Trophoblast cell (in vitro differentiated cells and primary cell): Measurements from ENCODE around the gene NOP16.

Experiments
- DNase-seq, 2 donors: peaks; one replicate each; pipeline ENCODE4 v3.0.0-alpha.2; 2016
- H2AFZ ChIP-seq: 2 replicates; pipeline ENCODE4 v1.6.1; 2013; ENCODE audit warnings: low read length, moderate library complexity, mild to moderate bottlenecking; ENCODE audit not compliant: insufficient read depth, poor library complexity
- H2AK5ac ChIP-seq: 2 replicates; pipeline ENCODE4 v1.6.1; 2013; ENCODE audit warnings: mild to moderate bottlenecking, low read length
- H2BK120ac ChIP-seq: 2 replicates; pipeline ENCODE4 v1.6.1; 2013; ENCODE audit warnings: low read length, mild to moderate bottlenecking, moderate library complexity; ENCODE audit not compliant: insufficient read depth, poor library complexity
- H2BK12ac ChIP-seq: 2 replicates; pipeline ENCODE4 v1.6.1; 2013; ENCODE audit warnings: mild to moderate bottlenecking, low read length, moderate library complexity
- H2BK5ac ChIP-seq: 2 replicates; pipeline ENCODE4 v1.6.1; 2013; ENCODE audit warnings: low read length, low read depth, moderate library complexity, mild to moderate bottlenecking; ENCODE audit not compliant: poor library complexity
- H3K14ac ChIP-seq: 2 replicates; pipeline ENCODE4 v1.6.1; 2013; ENCODE audit warnings: mild to moderate bottlenecking, low read length
- H3K18ac ChIP-seq: 2 replicates; pipeline ENCODE4 v1.6.1; 2013; ENCODE audit warnings: mild to moderate bottlenecking, low read length
- H3K23ac ChIP-seq: 2 replicates; pipeline ENCODE4 v1.6.1; 2013; ENCODE audit warnings: low read length
- H3K27ac ChIP-seq: 2 replicates; pipeline ENCODE4 v1.5.1; 2013; ENCODE audit warnings: low read depth, mild to moderate bottlenecking, inconsistent platforms, low read length, moderate library complexity
- H3K27me3 ChIP-seq: 2 replicates; pipeline ENCODE4 v1.6.1; 2013; ENCODE audit warnings: inconsistent platforms, mild to moderate bottlenecking, low read length, moderate library complexity; ENCODE audit not compliant: insufficient read depth
- H3K36me3 ChIP-seq, 2 experiments: 1 replicate in 1 of 2; 2 replicates in 1 of 2; pipeline ENCODE4 v1.6.1; 2013; ENCODE audit warnings: low read length in 2 of 2, mild to moderate bottlenecking in 2 of 2, moderate library complexity in 1 of 2; ENCODE audit not compliant: insufficient read depth in 2 of 2, control insufficient read depth in 1 of 2
- H3K4ac ChIP-seq: 2 replicates; pipeline ENCODE4 v1.6.1; 2013; ENCODE audit warnings: low read depth, mild to moderate bottlenecking, low read length, moderate library complexity
- H3K4me1 ChIP-seq, 2 experiments: 1 replicate in 1 of 2; 2 replicates in 1 of 2; pipeline ENCODE4 v1.6.1; 2013; ENCODE audit warnings: low read length in 2 of 2, mild to moderate bottlenecking in 2 of 2, moderate library complexity in 1 of 2; ENCODE audit not compliant: insufficient read depth in 2 of 2, control insufficient read depth in 1 of 2
- H3K4me2 ChIP-seq: 2 replicates; pipeline ENCODE4 v1.6.1; 2013; ENCODE audit warnings: inconsistent platforms, mild to moderate bottlenecking, low read length, moderate library complexity
- H3K4me3 ChIP-seq: 2 replicates; pipeline ENCODE4 v1.5.1; 2013; ENCODE audit warnings: mild to moderate bottlenecking, low read depth, low read length, inconsistent platforms
- H3K79me1 ChIP-seq: one replicate; pipeline ENCODE4 v1.6.1; 2013; ENCODE audit warnings: low read length
- H3K79me2 ChIP-seq: 2 replicates; pipeline ENCODE4 v1.6.1; 2013; ENCODE audit warnings: low read length, mild to moderate bottlenecking; ENCODE audit not compliant: control insufficient read depth, insufficient read depth, poor library complexity
- H3K9ac ChIP-seq: 2 replicates; pipeline ENCODE4 v1.6.1; 2013; ENCODE audit warnings: mild to moderate bottlenecking, low read length
- H3K9me3 ChIP-seq: 2 replicates; pipeline ENCODE4 v1.6.1; 2013; ENCODE audit warnings: low read depth, mild to moderate bottlenecking, control low read depth, inconsistent platforms, low read length; ENCODE audit not compliant: insufficient read depth
- H4K12ac ChIP-seq: 2 replicates; pipeline ENCODE4 v1.6.1; 2013; ENCODE audit warnings: low read depth, mild to moderate bottlenecking, low read length, moderate library complexity
- H4K8ac ChIP-seq: 2 replicates; pipeline ENCODE4 v1.6.1; 2013; ENCODE audit warnings: low read depth, mild to moderate bottlenecking, low read length, moderate library complexity
- H4K91ac ChIP-seq: one replicate; pipeline ENCODE4 v1.6.1; 2013; ENCODE audit warnings: low read depth, mild to moderate bottlenecking, low read length, moderate library complexity
- WGBS: extraction: QIAGEN DNeasy Blood & Tissue Kit; methylation state at CpG from one replicate; pipeline ENCODE4 v1.1.7; 2013; ENCODE audit warnings: missing lambda C conversion rate; ENCODE audit not compliant: insufficient read length, insufficient coverage; ENCODE audit errors: extremely low coverage; 5-methylcytosine and 5-hydroxymethylcytosine counted together

Gene NOP16

DNA sequence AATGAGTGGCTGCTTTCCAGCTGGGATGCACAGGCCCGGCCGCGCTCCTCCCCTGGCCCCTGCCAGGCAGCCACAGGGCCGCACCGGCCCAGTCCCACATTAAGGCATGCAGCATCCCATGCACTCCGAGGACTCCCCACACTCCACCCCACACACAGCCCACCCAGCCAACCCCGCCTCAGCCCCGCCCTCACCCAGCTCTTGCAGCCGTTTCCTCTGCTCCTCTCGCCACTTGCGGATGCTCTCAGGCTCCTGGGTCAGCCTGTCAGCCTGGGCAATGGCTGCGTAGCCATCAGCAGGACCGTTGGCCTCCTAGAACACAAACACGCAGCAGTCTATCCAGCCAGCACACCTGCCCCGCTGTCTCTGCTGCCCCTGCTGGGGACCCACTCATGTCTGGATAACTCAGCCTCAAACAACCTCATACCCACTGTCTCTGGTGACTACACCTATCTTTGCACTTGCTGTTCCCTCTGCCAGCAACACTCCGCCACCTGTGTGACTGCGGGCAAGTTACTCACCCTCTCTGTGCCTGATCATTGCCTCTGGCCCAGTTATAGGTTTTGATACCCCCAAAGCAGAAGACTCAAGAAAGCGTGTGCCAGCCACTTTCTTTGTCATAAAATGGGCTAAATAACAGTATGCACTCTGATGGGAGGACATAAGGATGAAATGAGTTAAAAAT is 9.5 kb upstream of the NOP16 start:
- H4K91ac ChIP-seq = no peak overlapping the region
- H3K4me2 ChIP-seq = no peak overlapping the region
- H3K18ac ChIP-seq = no peak overlapping the region
- WGBS = no CpG with 5 or more reads among the region's 18 CpGs
- H3K14ac ChIP-seq = no peak overlapping the region
- no peak overlapping the region for H3K27ac ChIP-seq
- H3K79me2 ChIP-seq = no peaks in the 10 kb centered on the region
- no peak overlapping the region for H4K12ac ChIP-seq
- no peak overlapping the region for H2BK120ac ChIP-seq
- no peak overlapping the region for H2BK5ac ChIP-seq
- DNase-seq = no peak
- no peak overlapping the region for H3K9ac ChIP-seq
- no peak overlapping the region for H3K4ac ChIP-seq
- H3K4me1 ChIP-seq = peaks cover 5 to 11% of the 10 kb centered on the region in 2 experiments
- H2AFZ ChIP-seq = no peak overlapping the region
- H3K9me3 ChIP-seq = no peaks in the 10 kb centered on the region
- no peak overlapping the region for H2BK12ac ChIP-seq
- H4K8ac ChIP-seq = no peak overlapping the region
- no peak overlapping the region for H2AK5ac ChIP-seq
- peaks cover 2% of the 10 kb centered on the region for H3K79me1 ChIP-seq
- no peaks in the 10 kb centered on the region for H3K27me3 ChIP-seq
- H3K36me3 ChIP-seq = peaks cover 40 to 48% of the 10 kb centered on the region in 2 experiments
- no peak overlapping the region for H3K23ac ChIP-seq
- H3K4me3 ChIP-seq = no peak overlapping the region

- H3K4ac ChIP-seq = no peak overlapping the region
- no peak overlapping the region for H2AFZ ChIP-seq
- no peaks in the 10 kb centered on the region for H3K9me3 ChIP-seq
- no peak overlapping the region for H2BK120ac ChIP-seq
- H3K23ac ChIP-seq = no peak overlapping the region
- no peak for DNase-seq
- H3K36me3 ChIP-seq = peaks cover 46 to 59% of the 10 kb centered on the region in 2 experiments
- WGBS = no CpG with 5 or more reads among the region's 6 CpGs
- H3K4me3 ChIP-seq = no peak overlapping the region
- H4K8ac ChIP-seq = peak overlapping the region; percentile 59
- H2AK5ac ChIP-seq = no peak overlapping the region
- H3K79me2 ChIP-seq = no peaks in the 10 kb centered on the region
- H3K9ac ChIP-seq = no peak overlapping the region
- peak overlapping the region; percentile 26 for H2BK12ac ChIP-seq
- H3K27ac ChIP-seq = peak overlapping the region; percentile 28
- peaks cover 5 to 11% of the 10 kb centered on the region in 2 experiments for H3K4me1 ChIP-seq
- peak overlapping the region; percentile 51 for H3K18ac ChIP-seq
- H4K12ac ChIP-seq = no peak overlapping the region
- no peak overlapping the region for H2BK5ac ChIP-seq
- peak overlapping the region; percentile 50 for H4K91ac ChIP-seq
- no peaks in the 10 kb centered on the region for H3K27me3 ChIP-seq
- no peak overlapping the region for H3K14ac ChIP-seq
- H3K79me1 ChIP-seq = peaks cover 2% of the 10 kb centered on the region
- H3K4me2 ChIP-seq = no peak overlapping the region
Measured at GRCh38 chr5:176396330-176396729, 7.9 kb upstream of the NOP16 start.

DNA sequence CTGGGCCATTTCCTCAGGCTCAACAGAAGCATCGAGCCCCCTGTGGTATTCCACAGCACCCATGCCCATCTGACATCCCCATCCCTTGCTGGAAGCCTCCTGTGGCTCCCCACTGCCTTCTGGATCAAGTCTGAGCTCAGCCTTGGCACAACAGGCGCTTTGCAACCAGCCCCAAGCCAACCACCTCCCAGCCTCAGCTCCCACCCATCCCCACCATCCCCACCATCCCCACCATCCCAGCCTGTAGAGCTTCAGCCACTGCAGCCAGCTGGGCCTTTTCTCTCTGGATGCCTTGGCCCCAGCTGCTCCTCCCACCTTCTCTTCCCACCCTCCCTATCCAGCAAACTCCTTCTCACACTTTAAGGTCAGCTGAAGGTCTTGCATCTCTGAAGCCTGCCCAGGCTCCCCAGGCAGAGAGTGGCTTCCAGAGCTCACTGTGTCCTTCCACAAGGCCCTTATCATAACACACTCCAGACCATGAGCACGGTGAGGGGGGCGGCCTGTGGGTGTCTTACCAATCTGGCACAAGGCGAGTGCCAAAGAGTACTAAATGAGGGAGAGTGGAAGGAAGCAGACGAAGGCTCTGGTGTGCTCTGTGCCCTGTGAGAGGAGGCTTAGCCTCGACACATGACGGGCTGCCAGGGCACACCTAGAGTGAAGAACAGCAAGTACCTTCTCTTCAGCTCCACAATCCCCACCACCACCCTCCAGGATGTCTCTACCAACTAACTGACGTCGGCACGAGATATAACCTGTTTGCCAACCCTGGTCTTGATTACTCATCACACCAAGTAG is 6.7 kb upstream of the NOP16 start:
- Histone ChIP-seq H3K4me3 (no peak overlapping the region), H2AK5ac (no peak overlapping the region), H3K27me3 (no peaks in the 10 kb centered on the region), H3K4me1 (peaks cover 5 to 11% of the 10 kb centered on the region in 2 experiments), H3K36me3 (peaks cover 42 to 61% of the 10 kb centered on the region in 2 experiments), H3K18ac (no peak overlapping the region), H3K4me2 (no peak overlapping the region), H3K9ac (no peak overlapping the region), H2BK5ac (no peak overlapping the region), H4K91ac (no peak overlapping the region), H3K79me2 (no peaks in the 10 kb centered on the region), H2BK12ac (no peak overlapping the region), H3K4ac (no peak overlapping the region), H3K79me1 (peaks cover 2% of the 10 kb centered on the region), H3K27ac (no peak overlapping the region), H4K8ac (no peak overlapping the region), H2AFZ (no peak overlapping the region), H3K23ac (no peak overlapping the region), H3K14ac (no peak overlapping the region), H4K12ac (no peak overlapping the region), H3K9me3 (no peaks in the 10 kb centered on the region), H2BK120ac (no peak overlapping the region)
- no peak for DNase-seq
- no CpG with 5 or more reads among the region's 11 CpGs for WGBS

- DNase-seq = no peak
- no peaks in the 10 kb centered on the region for H3K27me3 ChIP-seq
- no peak overlapping the region for H3K14ac ChIP-seq
- H3K4me3 ChIP-seq = no peak overlapping the region
- no peak overlapping the region for H3K23ac ChIP-seq
- no peak overlapping the region for H3K4ac ChIP-seq
- H3K79me1 ChIP-seq = peaks cover 4% of the 10 kb centered on the region
- no peak overlapping the region for H2BK120ac ChIP-seq
- H3K9ac ChIP-seq = no peak overlapping the region
- peaks cover 42 to 60% of the 10 kb centered on the region in 2 experiments for H3K36me3 ChIP-seq
- H2AK5ac ChIP-seq = no peak overlapping the region
- no peak overlapping the region for H3K18ac ChIP-seq
- no peak overlapping the region for H2AFZ ChIP-seq
- H4K12ac ChIP-seq = no peak overlapping the region
- H2BK12ac ChIP-seq = no peak overlapping the region
- no peak overlapping the region for H4K8ac ChIP-seq
- no CpG with 5 or more reads among the region's 9 CpGs for WGBS
- H3K4me1 ChIP-seq = peaks cover 5 to 13% of the 10 kb centered on the region in 2 experiments
- H3K9me3 ChIP-seq = no peaks in the 10 kb centered on the region
- H2BK5ac ChIP-seq = no peak overlapping the region
- H4K91ac ChIP-seq = no peak overlapping the region
- no peak overlapping the region for H3K4me2 ChIP-seq
- peaks cover 4% of the 10 kb centered on the region for H3K79me2 ChIP-seq
- no peak overlapping the region for H3K27ac ChIP-seq
Measured at GRCh38 chr5:176394096-176394495, 5.7 kb upstream of the NOP16 start.
